Trophoblast cell (in vitro differentiated cells and primary cell): ENCODE data around the gene UBQLN1.

Source experiments
- DNase-seq, 2 donors: peaks; one replicate each; pipeline ENCODE4 v3.0.0-alpha.2; 2016
- H2AFZ ChIP-seq: 2 replicates; pipeline ENCODE4 v1.6.1; 2013; ENCODE audit warnings: low read length, moderate library complexity, mild to moderate bottlenecking; ENCODE audit not compliant: insufficient read depth, poor library complexity
- H2AK5ac ChIP-seq: 2 replicates; pipeline ENCODE4 v1.6.1; 2013; ENCODE audit warnings: mild to moderate bottlenecking, low read length
- H2BK120ac ChIP-seq: 2 replicates; pipeline ENCODE4 v1.6.1; 2013; ENCODE audit warnings: low read length, mild to moderate bottlenecking, moderate library complexity; ENCODE audit not compliant: insufficient read depth, poor library complexity
- H2BK12ac ChIP-seq: 2 replicates; pipeline ENCODE4 v1.6.1; 2013; ENCODE audit warnings: mild to moderate bottlenecking, low read length, moderate library complexity
- H2BK5ac ChIP-seq: 2 replicates; pipeline ENCODE4 v1.6.1; 2013; ENCODE audit warnings: low read length, low read depth, moderate library complexity, mild to moderate bottlenecking; ENCODE audit not compliant: poor library complexity
- H3K14ac ChIP-seq: 2 replicates; pipeline ENCODE4 v1.6.1; 2013; ENCODE audit warnings: mild to moderate bottlenecking, low read length
- H3K18ac ChIP-seq: 2 replicates; pipeline ENCODE4 v1.6.1; 2013; ENCODE audit warnings: mild to moderate bottlenecking, low read length
- H3K23ac ChIP-seq: 2 replicates; pipeline ENCODE4 v1.6.1; 2013; ENCODE audit warnings: low read length
- H3K27ac ChIP-seq: 2 replicates; pipeline ENCODE4 v1.5.1; 2013; ENCODE audit warnings: low read depth, mild to moderate bottlenecking, inconsistent platforms, low read length, moderate library complexity
- H3K27me3 ChIP-seq: 2 replicates; pipeline ENCODE4 v1.6.1; 2013; ENCODE audit warnings: inconsistent platforms, mild to moderate bottlenecking, low read length, moderate library complexity; ENCODE audit not compliant: insufficient read depth
- H3K36me3 ChIP-seq, 2 experiments: 1 replicate in 1 of 2; 2 replicates in 1 of 2; pipeline ENCODE4 v1.6.1; 2013; ENCODE audit warnings: low read length in 2 of 2, mild to moderate bottlenecking in 2 of 2, moderate library complexity in 1 of 2; ENCODE audit not compliant: insufficient read depth in 2 of 2, control insufficient read depth in 1 of 2
- H3K4ac ChIP-seq: 2 replicates; pipeline ENCODE4 v1.6.1; 2013; ENCODE audit warnings: low read depth, mild to moderate bottlenecking, low read length, moderate library complexity
- H3K4me1 ChIP-seq, 2 experiments: 1 replicate in 1 of 2; 2 replicates in 1 of 2; pipeline ENCODE4 v1.6.1; 2013; ENCODE audit warnings: low read length in 2 of 2, mild to moderate bottlenecking in 2 of 2, moderate library complexity in 1 of 2; ENCODE audit not compliant: insufficient read depth in 2 of 2, control insufficient read depth in 1 of 2
- H3K4me2 ChIP-seq: 2 replicates; pipeline ENCODE4 v1.6.1; 2013; ENCODE audit warnings: inconsistent platforms, mild to moderate bottlenecking, low read length, moderate library complexity
- H3K4me3 ChIP-seq: 2 replicates; pipeline ENCODE4 v1.5.1; 2013; ENCODE audit warnings: mild to moderate bottlenecking, low read depth, low read length, inconsistent platforms
- H3K79me1 ChIP-seq: one replicate; pipeline ENCODE4 v1.6.1; 2013; ENCODE audit warnings: low read length
- H3K79me2 ChIP-seq: 2 replicates; pipeline ENCODE4 v1.6.1; 2013; ENCODE audit warnings: low read length, mild to moderate bottlenecking; ENCODE audit not compliant: control insufficient read depth, insufficient read depth, poor library complexity
- H3K9ac ChIP-seq: 2 replicates; pipeline ENCODE4 v1.6.1; 2013; ENCODE audit warnings: mild to moderate bottlenecking, low read length
- H3K9me3 ChIP-seq: 2 replicates; pipeline ENCODE4 v1.6.1; 2013; ENCODE audit warnings: low read depth, mild to moderate bottlenecking, control low read depth, inconsistent platforms, low read length; ENCODE audit not compliant: insufficient read depth
- H4K12ac ChIP-seq: 2 replicates; pipeline ENCODE4 v1.6.1; 2013; ENCODE audit warnings: low read depth, mild to moderate bottlenecking, low read length, moderate library complexity
- H4K8ac ChIP-seq: 2 replicates; pipeline ENCODE4 v1.6.1; 2013; ENCODE audit warnings: low read depth, mild to moderate bottlenecking, low read length, moderate library complexity
- H4K91ac ChIP-seq: one replicate; pipeline ENCODE4 v1.6.1; 2013; ENCODE audit warnings: low read depth, mild to moderate bottlenecking, low read length, moderate library complexity
- WGBS: extraction: QIAGEN DNeasy Blood & Tissue Kit; methylation state at CpG from one replicate; pipeline ENCODE4 v1.1.7; 2013; ENCODE audit warnings: missing lambda C conversion rate; ENCODE audit not compliant: insufficient read length, insufficient coverage; ENCODE audit errors: extremely low coverage; 5-methylcytosine and 5-hydroxymethylcytosine counted together

UBQLN1 gene

DNA sequence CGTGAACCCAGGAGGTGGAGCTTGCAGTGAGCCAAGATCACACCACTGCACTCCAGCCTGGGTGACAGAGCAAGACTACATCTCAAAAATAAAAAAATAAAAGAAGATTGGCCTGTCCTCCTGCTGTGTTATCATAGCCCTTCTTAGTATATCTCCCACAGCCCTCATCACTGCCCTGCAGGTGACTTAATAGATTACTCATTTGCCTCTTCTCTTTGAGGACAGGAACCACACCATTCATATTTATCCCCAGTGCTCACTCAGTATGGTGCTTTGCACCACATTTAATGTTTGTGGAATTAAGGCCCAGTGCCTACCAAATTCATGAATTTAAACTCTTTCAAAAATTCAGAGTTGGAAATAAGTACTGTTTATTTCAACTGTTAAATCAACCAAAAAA, 74.5 kb downstream of the UBQLN1 start:
- Histone ChIP-seq H4K91ac (no peak overlapping the region), H2BK120ac (no peak overlapping the region), H3K23ac (no peak overlapping the region), H3K27me3 (no peaks in the 10 kb centered on the region), H3K9me3 (no peaks in the 10 kb centered on the region), H3K4me1 (peaks cover 6% of the 10 kb centered on the region in 2 experiments), H2AFZ (no peak overlapping the region), H2AK5ac (no peak overlapping the region), H3K18ac (no peak overlapping the region), H3K4me3 (no peak overlapping the region), H3K36me3 (peaks cover 2 to 4% of the 10 kb centered on the region in 2 experiments), H3K4me2 (no peak overlapping the region), H2BK5ac (no peak overlapping the region), H2BK12ac (no peak overlapping the region), H3K14ac (no peak overlapping the region), H3K79me1 (no peaks in the 10 kb centered on the region), H4K12ac (no peak overlapping the region), H3K9ac (no peak overlapping the region), H3K79me2 (no peaks in the 10 kb centered on the region), H3K4ac (no peak overlapping the region), H4K8ac (no peak overlapping the region), H3K27ac (no peak overlapping the region)
- no CpG with 5 or more reads among the region's 1 CpG for WGBS
- DNase-seq = peak in 1 of 2 donors; percentile 46

GRCh38 chr9:83630938-83631457, 76.8 kb downstream of the UBQLN1 start:
- H4K12ac ChIP-seq = no peak overlapping the region
- H3K23ac ChIP-seq = no peak overlapping the region
- H2BK12ac ChIP-seq = no peak overlapping the region
- H3K27ac ChIP-seq = peak overlapping the region; percentile 24
- no peak overlapping the region for H2BK120ac ChIP-seq
- DNase-seq = peak; percentile 87 to 97
- H3K27me3 ChIP-seq = no peaks in the 10 kb centered on the region
- H3K9me3 ChIP-seq = no peaks in the 10 kb centered on the region
- peaks cover 6% of the 10 kb centered on the region in 2 experiments for H3K4me1 ChIP-seq
- no peak overlapping the region for H2AK5ac ChIP-seq
- no peak overlapping the region for H3K4ac ChIP-seq
- WGBS = no CpG with 5 or more reads among the region's 11 CpGs
- H3K18ac ChIP-seq = no peak overlapping the region
- no peak overlapping the region for H3K4me3 ChIP-seq
- H4K8ac ChIP-seq = no peak overlapping the region
- no peak overlapping the region for H2BK5ac ChIP-seq
- H3K79me1 ChIP-seq = no peaks in the 10 kb centered on the region
- H3K9ac ChIP-seq = no peak overlapping the region
- H3K36me3 ChIP-seq = peaks cover 2 to 4% of the 10 kb centered on the region in 2 experiments
- H4K91ac ChIP-seq = no peak overlapping the region
- no peak overlapping the region for H2AFZ ChIP-seq
- no peaks in the 10 kb centered on the region for H3K79me2 ChIP-seq
- H3K14ac ChIP-seq = no peak overlapping the region
- no peak overlapping the region for H3K4me2 ChIP-seq

- Histone ChIP-seq H3K4me2 (no peak overlapping the region), H3K18ac (no peak overlapping the region), H3K4me3 (no peak overlapping the region), H3K9me3 (no peaks in the 10 kb centered on the region), H4K12ac (no peak overlapping the region), H3K4me1 (peaks cover 6% of the 10 kb centered on the region in 2 experiments), H3K9ac (no peak overlapping the region), H3K79me1 (no peaks in the 10 kb centered on the region), H4K8ac (no peak overlapping the region), H3K27me3 (no peaks in the 10 kb centered on the region), H4K91ac (no peak overlapping the region), H2AFZ (no peak overlapping the region), H2BK120ac (no peak overlapping the region), H3K79me2 (no peaks in the 10 kb centered on the region), H2AK5ac (no peak overlapping the region), H3K27ac (no peak overlapping the region), H3K14ac (no peak overlapping the region), H2BK12ac (no peak overlapping the region), H2BK5ac (no peak overlapping the region), H3K4ac (no peak overlapping the region), H3K23ac (no peak overlapping the region), H3K36me3 (peaks cover 2 to 4% of the 10 kb centered on the region in 2 experiments)
- WGBS = no CpG with 5 or more reads among the region's 7 CpGs
- peak; percentile 88 to 94 for DNase-seq
Measured at GRCh38 chr9:83629433-83630104, 78.2 kb downstream of the UBQLN1 start.

DNA sequence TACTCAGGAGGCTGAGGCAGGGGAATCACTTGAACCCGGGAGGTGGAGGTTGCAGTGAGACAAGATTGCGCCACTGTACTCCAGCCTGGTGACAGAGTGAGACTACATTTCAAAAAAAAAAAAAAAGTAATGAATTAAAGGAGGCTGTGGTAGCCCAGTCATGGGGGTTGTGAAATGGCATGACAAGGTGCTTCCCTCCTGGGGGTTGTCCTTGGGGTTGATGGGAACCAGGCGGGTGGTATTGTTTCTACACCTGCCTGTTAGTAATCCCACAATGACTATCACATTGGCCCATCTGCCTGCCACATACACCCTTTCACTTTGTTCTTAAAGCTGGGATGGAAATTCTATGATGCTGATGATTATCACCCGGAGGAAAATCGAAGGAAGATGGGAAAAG, 79.2 kb downstream of the UBQLN1 start:
- Histone ChIP-seq H2BK5ac (no peak overlapping the region), H3K4me2 (no peak overlapping the region), H3K27me3 (no peaks in the 10 kb centered on the region), H3K4ac (no peak overlapping the region), H3K79me1 (peaks cover under 1% of the 10 kb centered on the region), H2BK120ac (no peak overlapping the region), H2BK12ac (no peak overlapping the region), H3K36me3 (peaks cover 2 to 4% of the 10 kb centered on the region in 2 experiments), H3K9ac (no peak overlapping the region), H4K12ac (no peak overlapping the region), H3K9me3 (no peaks in the 10 kb centered on the region), H2AK5ac (no peak overlapping the region), H3K4me3 (no peak overlapping the region), H3K14ac (no peak overlapping the region), H3K4me1 (peaks cover 6 to 8% of the 10 kb centered on the region in 2 experiments), H2AFZ (no peak overlapping the region), H4K8ac (no peak overlapping the region), H3K27ac (no peak overlapping the region), H3K18ac (no peak overlapping the region), H4K91ac (no peak overlapping the region), H3K79me2 (no peaks in the 10 kb centered on the region), H3K23ac (no peak overlapping the region)
- WGBS = no CpG with 5 or more reads among the region's 5 CpGs
- DNase-seq = peak; percentile 66 to 70
